Measurements from ENCODE around the gene PDZD2. TPM values are rescaled to one million over a fixed set of nuclear protein-coding genes. Genes with fewer than 3 reads are reported as not detected.

Gene PDZD2
- total RNA-seq, 1 donor from 2014 or later: 1.1 TPM

DNA sequence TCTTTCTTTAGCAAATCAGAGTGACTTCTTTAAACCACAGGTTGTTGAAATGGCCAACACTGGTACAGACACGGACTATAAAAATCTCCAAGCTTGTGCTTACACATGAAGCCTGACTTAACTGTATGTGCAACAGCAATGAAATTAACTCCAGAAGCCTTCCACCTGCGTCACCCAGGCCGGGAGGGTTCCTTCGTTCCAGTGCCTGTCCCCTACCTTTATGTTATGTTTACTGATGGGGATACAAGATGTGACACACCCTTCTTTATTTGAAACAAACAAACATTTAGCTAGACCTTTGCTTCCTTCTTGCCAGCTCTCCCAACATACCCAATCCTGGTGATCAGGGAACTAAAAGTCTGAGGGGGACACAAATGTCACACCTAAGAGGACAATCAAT, 469.2 kb downstream of the PDZD2 start:
- H3K9ac ChIP-seq: no peak overlapping the region
- no peak overlapping the region for H2AFZ ChIP-seq (replicated peaks)
- DNase-seq (ENCODE audit: low spot score): no peak
- H3K9me3 Mint-ChIP-seq: no peaks in the 10 kb centered on the region
- no peak overlapping the region for H3K27ac ChIP-seq
- H3K36me3 Mint-ChIP-seq: peaks cover 36% of the 10 kb centered on the region
- TF ChIP-seq EZH2phosphoT487 (IDR thresholded peaks at IDR 0.05) (no peak), EZH2 (IDR thresholded peaks at IDR 0.05) (no peak)
- TF ChIP-seq, protein P1, sequence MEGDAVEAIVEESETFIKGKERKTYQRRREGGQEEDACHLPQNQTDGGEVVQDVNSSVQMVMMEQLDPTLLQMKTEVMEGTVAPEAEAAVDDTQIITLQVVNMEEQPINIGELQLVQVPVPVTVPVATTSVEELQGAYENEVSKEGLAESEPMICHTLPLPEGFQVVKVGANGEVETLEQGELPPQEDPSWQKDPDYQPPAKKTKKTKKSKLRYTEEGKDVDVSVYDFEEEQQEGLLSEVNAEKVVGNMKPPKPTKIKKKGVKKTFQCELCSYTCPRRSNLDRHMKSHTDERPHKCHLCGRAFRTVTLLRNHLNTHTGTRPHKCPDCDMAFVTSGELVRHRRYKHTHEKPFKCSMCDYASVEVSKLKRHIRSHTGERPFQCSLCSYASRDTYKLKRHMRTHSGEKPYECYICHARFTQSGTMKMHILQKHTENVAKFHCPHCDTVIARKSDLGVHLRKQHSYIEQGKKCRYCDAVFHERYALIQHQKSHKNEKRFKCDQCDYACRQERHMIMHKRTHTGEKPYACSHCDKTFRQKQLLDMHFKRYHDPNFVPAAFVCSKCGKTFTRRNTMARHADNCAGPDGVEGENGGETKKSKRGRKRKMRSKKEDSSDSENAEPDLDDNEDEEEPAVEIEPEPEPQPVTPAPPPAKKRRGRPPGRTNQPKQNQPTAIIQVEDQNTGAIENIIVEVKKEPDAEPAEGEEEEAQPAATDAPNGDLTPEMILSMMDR (IDR thresholded peaks at IDR 0.05): no peak
- H3K4me1 Mint-ChIP-seq: no peaks in the 10 kb centered on the region
- no peak overlapping the region for H3K4me2 ChIP-seq
- no peaks in the 10 kb centered on the region for H3K4me1 ChIP-seq
- H3K9me3 ChIP-seq (ENCODE audit: low read depth): no peaks in the 10 kb centered on the region
- H3F3A ChIP-seq (ENCODE audit: low read depth): peaks cover 3% of the 10 kb centered on the region
- no peaks in the 10 kb centered on the region for H4K20me1 ChIP-seq (ENCODE audit: low read depth)
- H3K27ac Mint-ChIP-seq: no peak overlapping the region
- H3K4me3 ChIP-seq: no peak overlapping the region
- peaks cover 29% of the 10 kb centered on the region for H3K36me3 ChIP-seq
- no peaks in the 10 kb centered on the region for H3K27me3 ChIP-seq
- peaks cover 9% of the 10 kb centered on the region for H3K79me2 ChIP-seq (ENCODE audit: low read depth)
- H3K27me3 Mint-ChIP-seq (ENCODE audit: insufficient read depth, low read depth): no peaks in the 10 kb centered on the region
- H3K4me3 Mint-ChIP-seq: no peak overlapping the region

DNA sequence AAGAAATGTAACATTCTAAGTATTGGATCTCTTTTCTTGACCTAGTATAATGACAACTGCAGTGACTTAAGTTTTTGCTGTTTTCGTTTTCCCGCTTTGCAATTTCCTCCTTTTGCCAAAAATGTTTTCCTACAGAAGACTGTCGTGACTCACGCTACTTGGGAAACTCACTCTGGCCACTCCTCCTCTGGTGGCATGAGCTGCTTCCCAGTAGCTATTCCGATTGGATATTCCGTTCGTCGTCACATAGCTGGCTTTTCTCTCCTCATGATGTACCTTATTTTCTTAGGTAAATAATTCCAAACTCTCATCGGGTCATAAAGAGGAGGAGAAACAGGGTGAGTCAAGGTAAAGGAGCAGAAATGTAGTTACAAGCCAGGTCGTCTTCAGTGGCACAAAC, 470.3 kb downstream of the PDZD2 start:
- H3K9me3 ChIP-seq (ENCODE audit: low read depth): no peaks in the 10 kb centered on the region
- no peak overlapping the region for H2AFZ ChIP-seq (replicated peaks)
- Mint-ChIP-seq H3K27ac (no peak overlapping the region), H3K9me3 (no peaks in the 10 kb centered on the region), H3K4me3 (no peak overlapping the region), H3K27me3 (ENCODE audit: insufficient read depth, low read depth) (no peaks in the 10 kb centered on the region), H3K4me1 (no peaks in the 10 kb centered on the region), H3K36me3 (peaks cover 36% of the 10 kb centered on the region)
- H3F3A ChIP-seq (ENCODE audit: low read depth): peaks cover 3% of the 10 kb centered on the region
- peaks cover 18% of the 10 kb centered on the region for H3K79me2 ChIP-seq (ENCODE audit: low read depth)
- H3K27ac ChIP-seq: no peak overlapping the region
- H3K4me1 ChIP-seq: no peaks in the 10 kb centered on the region
- no peaks in the 10 kb centered on the region for H4K20me1 ChIP-seq (ENCODE audit: low read depth)
- H3K27me3 ChIP-seq: no peaks in the 10 kb centered on the region
- peaks cover 29% of the 10 kb centered on the region for H3K36me3 ChIP-seq
- H3K4me2 ChIP-seq: no peak overlapping the region
- TF ChIP-seq, protein P1 (IDR thresholded peaks at IDR 0.05): no peak
- TF ChIP-seq EZH2 (IDR thresholded peaks at IDR 0.05) (no peak), EZH2phosphoT487 (IDR thresholded peaks at IDR 0.05) (no peak)
- DNase-seq (ENCODE audit: low spot score): no peak
- no peak overlapping the region for H3K4me3 ChIP-seq
- no peak overlapping the region for H3K9ac ChIP-seq

DNA sequence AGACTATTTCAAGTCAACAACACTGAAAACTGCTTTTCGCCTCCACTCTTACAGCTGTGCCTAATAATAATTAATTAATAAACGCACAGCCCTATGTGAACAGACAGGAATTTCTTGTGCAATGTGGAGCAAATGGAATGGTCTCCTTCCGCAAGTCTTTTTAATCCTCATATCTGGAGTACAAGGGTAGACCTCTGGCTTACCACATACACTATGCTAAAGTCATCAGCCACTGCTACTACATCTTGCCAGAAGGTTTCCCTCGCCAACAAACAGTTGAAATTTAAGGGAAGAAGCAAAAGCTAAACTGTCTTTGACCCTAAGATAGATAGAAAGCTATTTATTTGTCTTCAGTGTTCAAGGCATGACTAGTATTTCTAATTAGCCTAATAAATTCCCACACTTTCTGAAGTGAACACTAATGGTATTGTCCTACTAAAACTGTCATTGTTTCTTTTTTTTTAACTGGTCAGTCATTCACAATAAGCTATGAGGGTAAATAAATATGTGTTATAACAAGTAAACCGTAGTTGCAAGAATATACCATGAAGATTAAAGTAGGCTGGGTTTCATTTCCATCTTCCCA, 471.3 kb downstream of the PDZD2 start:
- H4K20me1 ChIP-seq (ENCODE audit: low read depth): no peaks in the 10 kb centered on the region
- no peak overlapping the region for H3K27ac ChIP-seq
- no peak for DNase-seq (ENCODE audit: low spot score)
- no peaks in the 10 kb centered on the region for H3K9me3 Mint-ChIP-seq
- H3K4me1 ChIP-seq: no peaks in the 10 kb centered on the region
- no peak overlapping the region for H2AFZ ChIP-seq (replicated peaks)
- no peak overlapping the region for H3K27ac Mint-ChIP-seq
- H3K27me3 ChIP-seq: no peaks in the 10 kb centered on the region
- H3K4me3 Mint-ChIP-seq: no peak overlapping the region
- no peak overlapping the region for H3K4me2 ChIP-seq
- H3K9me3 ChIP-seq (ENCODE audit: low read depth): no peaks in the 10 kb centered on the region
- peaks cover 3% of the 10 kb centered on the region for H3F3A ChIP-seq (ENCODE audit: low read depth)
- H3K27me3 Mint-ChIP-seq (ENCODE audit: insufficient read depth, low read depth): no peaks in the 10 kb centered on the region
- H3K36me3 Mint-ChIP-seq: peaks cover 38% of the 10 kb centered on the region
- TF ChIP-seq EZH2phosphoT487 (IDR thresholded peaks at IDR 0.05) (no peak), EZH2 (IDR thresholded peaks at IDR 0.05) (no peak)
- TF ChIP-seq, protein P1 (IDR thresholded peaks at IDR 0.05): no peak
- no peak overlapping the region for H3K4me3 ChIP-seq
- H3K79me2 ChIP-seq (ENCODE audit: low read depth): peaks cover 23% of the 10 kb centered on the region
- peaks cover 27% of the 10 kb centered on the region for H3K36me3 ChIP-seq
- no peak overlapping the region for H3K9ac ChIP-seq
- H3K4me1 Mint-ChIP-seq: no peaks in the 10 kb centered on the region

Measured in neural progenitor cell (in vitro differentiated cells).